MCF 10A (cell line): Measurements from ENCODE around the gene PRAF2. TPM values are rescaled to one million over a fixed set of nuclear protein-coding genes. Genes with fewer than 3 reads are reported as not detected.

ENCODE experiments used
- Bru-seq: library from RNA; stranded (reverse); fragments of 400-500 nt; gene quantifications from one replicate; lab custom pipeline; 2021; lab: Mats Ljungman, UMichigan
- BruChase-seq, 2 experiments: library from RNA; stranded (reverse); fragments of 400-500 nt; gene quantifications; one replicate each; lab custom pipeline; 2021; lab: Mats Ljungman, UMichigan
- BruUV-seq: library from RNA; stranded (reverse); fragments of 400-500 nt; replicated peaks from 2 replicates; lab custom pipeline; 2021; lab: Mats Ljungman, UMichigan
- CTCF ChIA-PET: fragments of 300-600 bp; sonication (Branson Sonifier 250); formaldehyde crosslinking; extraction: SDS; loops from one replicate; lab custom pipeline; 2021; ENCODE audit warnings: antibody characterized with exemption, inconsistent platforms; lab: Yijun Ruan, JAX
- POLR2A ChIA-PET: fragments of 300-600, 350-650 bp; sonication (Branson Sonifier 250); formaldehyde crosslinking; extraction: SDS; loops from one replicate; lab custom pipeline; 2020; ENCODE audit warnings: antibody characterized with exemption, inconsistent platforms; lab: Yijun Ruan, JAX
- DNase-seq: peaks from one replicate; pipeline ENCODE4 v3.0.0-alpha.2; 2018; ENCODE audit not compliant: unreplicated experiment
- H3K27ac Mint-ChIP-seq: one replicate; pipeline ENCODE4 v1.8.0; 2022; ENCODE audit warnings: mild to moderate bottlenecking, low read depth, mixed read lengths; ENCODE audit not compliant: unreplicated experiment
- H3K27me3 Mint-ChIP-seq: one replicate; pipeline ENCODE4 v1.8.0; 2022; ENCODE audit warnings: mixed read lengths; ENCODE audit not compliant: insufficient read depth, unreplicated experiment
- H3K36me3 Mint-ChIP-seq: one replicate; pipeline ENCODE4 v1.8.0; 2022; ENCODE audit warnings: mild to moderate bottlenecking, moderate library complexity, mixed read lengths; ENCODE audit not compliant: insufficient read depth, unreplicated experiment
- H3K4me1 Mint-ChIP-seq: one replicate; pipeline ENCODE4 v1.8.0; 2022; ENCODE audit warnings: mixed read lengths; ENCODE audit not compliant: insufficient read depth, unreplicated experiment
- H3K4me3 Mint-ChIP-seq: one replicate; pipeline ENCODE4 v1.8.0; 2022; ENCODE audit warnings: mild to moderate bottlenecking, moderate library complexity, mixed read lengths; ENCODE audit not compliant: unreplicated experiment
- H3K9me3 Mint-ChIP-seq: one replicate; pipeline ENCODE4 v1.8.0; 2022; ENCODE audit warnings: mixed read lengths; ENCODE audit not compliant: unreplicated experiment
- intact Hi-C: fragments of 100-400 bp; cut with micrococcal nuclease; formaldehyde crosslinking; loops from 2 replicates; pipeline ENCODE4 v1.14.1; 2022
- long read RNA-seq: library from polyadenylated mRNA; stranded (forward); transcript quantifications from one replicate; pipeline ENCODE4 v2.0.0, GENCODE V29; 2022
- total RNA-seq: library from RNA; stranded (reverse); gene quantifications from 2 replicates; pipeline ENCODE4 v1.2.3, GENCODE V29; 2022
- TF ChIP-seq, protein P1 (sequence below): fragments of 200-600 bp; IDR thresholded peaks from one replicate; pipeline ENCODE4 v1.8.0; 2022; ENCODE audit warnings: antibody characterized with exemption, mild to moderate bottlenecking; ENCODE audit not compliant: unreplicated experiment

PRAF2 gene, protein sequence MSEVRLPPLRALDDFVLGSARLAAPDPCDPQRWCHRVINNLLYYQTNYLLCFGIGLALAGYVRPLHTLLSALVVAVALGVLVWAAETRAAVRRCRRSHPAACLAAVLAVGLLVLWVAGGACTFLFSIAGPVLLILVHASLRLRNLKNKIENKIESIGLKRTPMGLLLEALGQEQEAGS
- total RNA-seq, result 32.1 and 34.5 TPM in 2 replicates
- percentile 66 among the genes with signal in this experiment for Bru-seq, nascent RNA
- percentile 82 among the genes with signal in this experiment for BruChase-seq, experiment 1, labeled RNA remaining after a 6-hour chase
- percentile 68 among the genes with signal in this experiment for BruChase-seq, experiment 2, labeled RNA remaining after a 2-hour chase
- long read RNA-seq, transcript PRAF2-202 (3 exons, 1,334 nt), result major isoform, 54 of 79 reads
- long read RNA-seq, partial matches to known transcripts, result 22 of 79 reads
- long read RNA-seq, other reads (novel, unspliced or antisense), result 0 of 79 reads

DNA sequence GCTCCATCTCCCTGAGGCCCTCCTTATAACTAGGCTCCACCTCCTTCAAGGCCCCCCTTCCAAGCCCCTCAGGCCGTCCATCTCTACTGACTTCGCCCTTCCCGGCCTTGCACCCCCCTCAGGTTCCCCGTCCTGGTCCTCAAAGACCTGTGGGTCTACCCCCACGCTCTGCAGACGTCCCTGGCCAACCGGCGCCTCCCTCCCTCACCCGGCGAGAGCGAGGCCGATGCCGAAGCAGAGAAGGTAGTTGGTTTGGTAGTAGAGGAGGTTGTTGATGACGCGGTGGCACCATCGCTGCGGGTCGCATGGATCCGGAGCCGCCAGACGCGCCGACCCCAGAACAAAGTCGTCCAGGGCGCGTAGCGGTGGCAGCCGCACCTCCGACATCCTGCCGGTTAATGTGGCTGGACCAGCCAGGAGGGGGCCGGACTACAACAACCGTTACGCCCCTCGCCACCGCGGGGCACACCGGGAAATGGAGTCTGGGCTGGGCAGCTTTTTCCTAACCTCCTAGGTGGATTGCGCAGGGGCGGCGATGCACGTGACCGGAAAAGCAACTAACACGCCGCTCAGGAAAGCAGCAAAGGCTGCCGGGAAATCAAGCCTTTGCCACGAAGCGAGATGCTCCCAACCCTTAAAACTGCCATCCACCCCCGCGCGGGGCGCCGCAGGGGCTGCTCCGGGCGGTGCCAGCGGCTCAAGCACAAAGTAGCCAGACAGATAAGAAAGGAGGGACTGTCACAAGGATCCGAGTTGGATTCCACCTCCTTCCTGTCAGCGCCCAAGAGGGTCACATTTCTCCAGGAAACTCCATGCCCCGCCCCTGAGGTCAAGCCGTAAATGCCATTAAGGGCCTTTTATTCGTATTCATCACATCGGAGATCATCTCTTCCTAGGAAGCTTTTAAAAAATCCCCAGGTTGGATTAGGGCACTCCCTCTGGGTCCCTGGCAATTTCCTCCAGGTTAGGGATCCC is at the start of gene PRAF2:
TSS of gene PRAF2 (minus strand) at position 402 of the 975 bp plus-strand sequence. CDS start at position 387, 15 bp downstream.
- peak; percentile 89 for DNase-seq
- H3K9me3 Mint-ChIP-seq, result no peaks in the 10 kb centered on the region
- H3K4me3 Mint-ChIP-seq, result peak within 1 kb of the TSS; percentile 80
- POLR2A ChIA-PET, result interaction anchor here (0.6 to 0.7 kb wide), 2 partner anchors 71 to 104 kb away, joined by 3 read pairs; partner anchors contain the start of gene GRIPAP1
- TF ChIP-seq, protein P1, sequence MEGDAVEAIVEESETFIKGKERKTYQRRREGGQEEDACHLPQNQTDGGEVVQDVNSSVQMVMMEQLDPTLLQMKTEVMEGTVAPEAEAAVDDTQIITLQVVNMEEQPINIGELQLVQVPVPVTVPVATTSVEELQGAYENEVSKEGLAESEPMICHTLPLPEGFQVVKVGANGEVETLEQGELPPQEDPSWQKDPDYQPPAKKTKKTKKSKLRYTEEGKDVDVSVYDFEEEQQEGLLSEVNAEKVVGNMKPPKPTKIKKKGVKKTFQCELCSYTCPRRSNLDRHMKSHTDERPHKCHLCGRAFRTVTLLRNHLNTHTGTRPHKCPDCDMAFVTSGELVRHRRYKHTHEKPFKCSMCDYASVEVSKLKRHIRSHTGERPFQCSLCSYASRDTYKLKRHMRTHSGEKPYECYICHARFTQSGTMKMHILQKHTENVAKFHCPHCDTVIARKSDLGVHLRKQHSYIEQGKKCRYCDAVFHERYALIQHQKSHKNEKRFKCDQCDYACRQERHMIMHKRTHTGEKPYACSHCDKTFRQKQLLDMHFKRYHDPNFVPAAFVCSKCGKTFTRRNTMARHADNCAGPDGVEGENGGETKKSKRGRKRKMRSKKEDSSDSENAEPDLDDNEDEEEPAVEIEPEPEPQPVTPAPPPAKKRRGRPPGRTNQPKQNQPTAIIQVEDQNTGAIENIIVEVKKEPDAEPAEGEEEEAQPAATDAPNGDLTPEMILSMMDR, result no peak
- CTCF ChIA-PET, result interaction anchor here (1.5 kb wide), 1 partner anchor 11 kb away, joined by 5 read pairs; no protein-coding TSS in a partner anchor
- no TSS peak for BruUV-seq
- peak within 1 kb of the TSS; percentile 57 for H3K27ac Mint-ChIP-seq
- H3K36me3 Mint-ChIP-seq, result peaks cover 18% of the 10 kb centered on the region
- H3K27me3 Mint-ChIP-seq, result no peaks in the 10 kb centered on the region
- intact Hi-C loops, result no loop called here
- H3K4me1 Mint-ChIP-seq, result peaks cover 13% of the 10 kb centered on the region

DNA sequence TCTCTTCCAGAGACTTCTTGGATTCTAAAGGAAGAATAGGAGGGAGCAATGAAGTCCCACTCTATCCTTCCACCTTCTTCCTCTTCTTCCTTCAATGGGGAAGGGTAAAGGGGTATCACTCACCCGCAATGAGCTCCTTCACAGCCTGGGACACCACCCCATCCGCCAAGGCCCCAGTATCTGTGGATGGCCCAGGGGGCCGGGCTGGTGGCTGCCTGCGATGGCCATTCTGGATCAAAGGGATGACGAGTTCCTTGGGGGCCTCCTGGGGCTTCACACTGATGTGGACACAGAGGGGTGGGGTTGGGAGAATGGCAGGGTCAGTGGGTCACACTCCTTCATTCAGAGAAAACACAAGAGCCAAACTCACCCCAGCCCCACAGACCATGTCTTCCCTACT is 48.7 kb upstream of the PRAF2 start:
- no peaks in the 10 kb centered on the region for H3K27me3 Mint-ChIP-seq
- no peaks in the 10 kb centered on the region for H3K4me1 Mint-ChIP-seq
- intact Hi-C loops, result loop anchor here (5.0 to 10.0 kb wide), 2 partner anchors 35 to 632 kb away; no protein-coding TSS in a partner anchor
- TF ChIP-seq, protein P1, result no peak
- POLR2A ChIA-PET, result interaction anchor here (0.5 to 1.6 kb wide), 5 partner anchors 42 to 601 kb away, joined by 3 to 5 read pairs (median 3); partner anchors contain the start of gene EBP
- H3K27ac Mint-ChIP-seq, result peak overlapping the region; percentile 99
- H3K9me3 Mint-ChIP-seq, result no peaks in the 10 kb centered on the region
- BruUV-seq, result no TSS peak
- peaks cover 33% of the 10 kb centered on the region for H3K36me3 Mint-ChIP-seq
- no peak for DNase-seq
- peak overlapping the region; percentile 89 for H3K4me3 Mint-ChIP-seq
- CTCF ChIA-PET, result interaction anchor here (0.8 to 1.0 kb wide), 2 partner anchors 11 to 57 kb away, joined by 4 to 5 read pairs; no protein-coding TSS in a partner anchor

DNA sequence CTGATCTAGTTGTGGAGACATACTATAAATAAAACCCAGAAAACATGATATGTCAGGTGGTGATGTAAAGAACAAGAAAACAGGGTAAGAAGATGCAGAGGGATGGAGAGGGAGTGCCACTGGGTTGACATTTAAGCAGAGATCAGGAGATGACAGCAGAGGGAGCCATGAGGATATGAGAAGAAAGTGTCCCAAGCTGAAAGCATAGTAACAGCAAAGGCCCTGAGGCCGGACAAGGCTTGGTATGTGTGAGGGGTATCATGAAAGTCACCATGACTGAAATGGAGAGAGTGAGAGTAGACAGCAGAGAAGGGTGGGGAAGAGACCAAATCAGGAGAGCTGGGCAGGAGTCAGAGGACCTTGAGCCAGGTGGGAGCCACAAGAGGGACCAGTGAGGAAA is 46.3 kb upstream of the PRAF2 start:
- Mint-ChIP-seq H3K27me3 (no peaks in the 10 kb centered on the region), H3K27ac (no peak overlapping the region), H3K36me3 (peaks cover 56% of the 10 kb centered on the region), H3K4me3 (no peak overlapping the region), H3K9me3 (no peaks in the 10 kb centered on the region), H3K4me1 (no peaks in the 10 kb centered on the region)
- POLR2A ChIA-PET, result no interaction called here
- CTCF ChIA-PET, result interaction anchor here (0.6 to 1.3 kb wide), 3 partner anchors 14 to 356 kb away, joined by 4 to 5 read pairs (median 4); no protein-coding TSS in a partner anchor
- BruUV-seq, result no TSS peak
- TF ChIP-seq, protein P1, result no peak
- DNase-seq, result no peak
- intact Hi-C loops, result loop anchor here (5.0 to 10.0 kb wide), 2 partner anchors 37 to 635 kb away; no protein-coding TSS in a partner anchor
